Measurements from ENCODE around the gene ARMH2. TPM values are rescaled to one million over a fixed set of nuclear protein-coding genes. Genes with fewer than 3 reads are reported as not detected.
"Not testable (repeated sequence)": the region's sequence is repeated elsewhere in the genome, so short reads cannot be mapped to it uniquely, and the experiment has no call there.

The ARMH2 gene
- total and polyA plus RNA-seq, 2 donors (not counting 3 experiments of a cell fraction or from before 2014, with no cell fraction given), result not detected

DNA sequence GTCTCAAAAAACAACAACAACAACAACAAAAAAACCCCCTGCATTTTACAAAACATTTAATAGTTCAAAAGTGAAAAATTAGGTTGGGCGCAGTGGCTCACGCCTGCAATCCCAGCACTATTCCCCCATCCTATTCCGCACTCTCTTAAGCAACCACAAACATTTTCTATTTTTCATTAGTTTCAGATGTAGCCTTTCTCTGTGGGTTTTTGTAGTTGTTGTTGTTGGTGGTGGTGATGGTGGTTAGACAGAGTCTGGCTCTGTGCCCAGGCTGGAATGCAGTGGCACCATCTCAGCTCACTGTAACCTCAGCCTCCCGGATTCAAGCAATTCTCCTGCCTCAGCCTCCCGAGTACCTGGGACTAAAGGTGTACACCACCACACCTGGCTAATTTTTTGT is 30.4 kb downstream of the ARMH2 start:
- no peaks in the 10 kb centered on the region for H4K20me1 ChIP-seq (replicated peaks; ENCODE audit: control insufficient read depth, extremely low read depth, insufficient read depth, low read length)
- intact Hi-C loops (cut with micrococcal nuclease), result no loop called here
- no peak overlapping the region for H3K4me3 ChIP-seq (replicated peaks in 1 of 3; ENCODE audit: insufficient read depth in 1 of 3, low read depth in 1 of 3, low read length in 3 of 3)
- TF ChIP-seq FOS (IDR thresholded peaks at IDR 0.05; ENCODE audit: borderline replicate concordance, insufficient read depth, low read length) (no peak), MYC (IDR thresholded peaks at IDR 0.05; ENCODE audit: low read depth, low read length) (no peak), JUN (IDR thresholded peaks at IDR 0.05; ENCODE audit: borderline replicate concordance, insufficient read depth, insufficient read length, low read depth) (no peak)
- TF ChIP-seq, protein P1, sequence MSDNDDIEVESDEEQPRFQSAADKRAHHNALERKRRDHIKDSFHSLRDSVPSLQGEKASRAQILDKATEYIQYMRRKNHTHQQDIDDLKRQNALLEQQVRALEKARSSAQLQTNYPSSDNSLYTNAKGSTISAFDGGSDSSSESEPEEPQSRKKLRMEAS (IDR thresholded peaks at IDR 0.05; ENCODE audit: insufficient read depth, insufficient read length), result no peak
- CTCF ChIA-PET, result interaction anchor here (1.5 to 7.5 kb wide), 2 partner anchors 67 to 186 kb away, joined by 3 to 99 read pairs; no protein-coding TSS in a partner anchor
- POLR2A ChIA-PET, result no interaction called here
- FAIRE-seq, result no peak
- dilution Hi-C loops (cut with MboI; ENCODE audit: extremely low pct_ligation_motif_present, low sequenced_read_pairs), result no loop called here
- H3K27me3 ChIP-seq (ENCODE audit: control insufficient read depth in 2 of 2, insufficient read depth in 2 of 2, low read length in 2 of 2), result no peaks in the 10 kb centered on the region
- H3K79me2 ChIP-seq (ENCODE audit: control insufficient read depth, insufficient read depth, low read length), result no peaks in the 10 kb centered on the region
- no peak overlapping the region for H3K9ac ChIP-seq (replicated peaks; ENCODE audit: extremely low read depth, insufficient read depth, low read length)
- no peak overlapping the region for H2AFZ ChIP-seq (ENCODE audit: low read depth, low read length)
- no peak overlapping the region for H3K27ac ChIP-seq (ENCODE audit: insufficient read depth, low read depth, low read length)
- H3K4me1 ChIP-seq (ENCODE audit: control insufficient read depth, extremely low read depth, insufficient read depth, low read length), result no peaks in the 10 kb centered on the region
- BruUV-seq (replicated peaks), result no TSS peak
- no peaks in the 10 kb centered on the region for H3K36me3 ChIP-seq (ENCODE audit: control insufficient read depth in 2 of 2, extremely low read depth in 1 of 2, insufficient read depth in 2 of 2, low read length in 2 of 2)
- no peak for DNase-seq (ENCODE audit: low read depth, low spot score)
- H3K9me3 ChIP-seq (replicated peaks; ENCODE audit: control insufficient read depth, insufficient read depth, low read length), result no peaks in the 10 kb centered on the region
- H3K9me1 ChIP-seq (replicated peaks; ENCODE audit: control insufficient read depth, extremely low read depth, insufficient read depth, low read length), result no peaks in the 10 kb centered on the region
- H3K4me2 ChIP-seq (ENCODE audit: insufficient read depth, low read length), result no peak overlapping the region

DNA sequence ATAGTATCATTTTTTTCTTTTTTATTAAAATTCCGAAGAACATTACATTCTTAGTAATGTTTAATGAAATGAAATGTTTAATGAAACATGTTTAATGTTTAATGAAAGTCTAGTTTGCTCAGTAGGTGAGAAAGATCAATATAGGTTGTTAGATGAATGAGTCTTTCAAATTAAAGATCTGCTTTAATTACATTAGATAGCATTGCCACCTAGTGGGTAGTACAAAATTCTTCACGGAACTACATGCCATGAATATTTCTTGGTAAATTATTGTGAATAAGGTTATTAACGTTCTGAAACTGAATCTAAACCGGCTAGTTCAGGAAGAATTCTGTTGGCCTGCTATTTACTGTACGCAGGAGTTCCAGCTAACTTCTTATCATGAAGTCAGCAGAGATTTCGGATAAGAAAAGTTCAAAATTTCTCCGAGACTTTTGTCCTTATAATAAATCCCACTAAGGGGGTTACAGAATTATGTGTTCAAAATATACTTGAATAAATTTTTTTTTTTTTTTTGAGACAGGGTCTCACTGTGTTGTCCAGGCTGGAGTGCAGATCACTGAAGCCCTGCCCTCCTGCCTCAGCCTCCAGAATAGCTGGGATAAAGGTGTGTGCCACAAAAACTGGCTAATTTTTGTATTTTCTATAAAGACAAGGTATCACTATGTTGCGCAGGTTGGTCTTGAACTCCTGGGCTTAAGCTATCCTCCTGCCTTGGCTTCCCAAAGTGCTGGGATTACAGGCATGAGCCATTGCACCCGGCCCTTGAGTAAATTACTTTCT is 31.8 kb downstream of the ARMH2 start:
- ChIA-PET POLR2A (interaction anchor here (1.3 kb wide), 1 partner anchor 47 kb away, joined by 3 read pairs; no protein-coding TSS in a partner anchor), CTCF (interaction anchor here (0.8 to 7.5 kb wide), 10 partner anchors 24 to 251 kb away, joined by 3 to 99 read pairs (median 4); partner anchors contain the start of gene C6orf62)
- Histone ChIP-seq H3K36me3 (ENCODE audit: control insufficient read depth in 2 of 2, extremely low read depth in 1 of 2, insufficient read depth in 2 of 2, low read length in 2 of 2) (no peaks in the 10 kb centered on the region), H2AFZ (ENCODE audit: low read depth, low read length) (no peak overlapping the region), H3K27me3 (ENCODE audit: control insufficient read depth in 2 of 2, insufficient read depth in 2 of 2, low read length in 2 of 2) (no peaks in the 10 kb centered on the region), H3K27ac (ENCODE audit: insufficient read depth, low read depth, low read length) (no peak overlapping the region), H3K79me2 (ENCODE audit: control insufficient read depth, insufficient read depth, low read length) (no peaks in the 10 kb centered on the region), H3K9ac (replicated peaks; ENCODE audit: extremely low read depth, insufficient read depth, low read length) (no peak overlapping the region), H3K9me3 (replicated peaks; ENCODE audit: control insufficient read depth, insufficient read depth, low read length) (no peaks in the 10 kb centered on the region), H3K4me1 (ENCODE audit: control insufficient read depth, extremely low read depth, insufficient read depth, low read length) (no peaks in the 10 kb centered on the region), H3K4me2 (ENCODE audit: insufficient read depth, low read length) (no peak overlapping the region), H3K4me3 (replicated peaks in 1 of 3; ENCODE audit: insufficient read depth in 1 of 3, low read depth in 1 of 3, low read length in 3 of 3) (no peak overlapping the region), H3K9me1 (replicated peaks; ENCODE audit: control insufficient read depth, extremely low read depth, insufficient read depth, low read length) (no peaks in the 10 kb centered on the region), H4K20me1 (replicated peaks; ENCODE audit: control insufficient read depth, extremely low read depth, insufficient read depth, low read length) (no peaks in the 10 kb centered on the region)
- dilution Hi-C loops (cut with MboI; ENCODE audit: extremely low pct_ligation_motif_present, low sequenced_read_pairs), result no loop called here
- DNase-seq (ENCODE audit: low read depth, low spot score) (peak; percentile 44), FAIRE-seq (peak; percentile 21)
- no TSS peak for BruUV-seq (replicated peaks)
- TF ChIP-seq, protein P2, sequence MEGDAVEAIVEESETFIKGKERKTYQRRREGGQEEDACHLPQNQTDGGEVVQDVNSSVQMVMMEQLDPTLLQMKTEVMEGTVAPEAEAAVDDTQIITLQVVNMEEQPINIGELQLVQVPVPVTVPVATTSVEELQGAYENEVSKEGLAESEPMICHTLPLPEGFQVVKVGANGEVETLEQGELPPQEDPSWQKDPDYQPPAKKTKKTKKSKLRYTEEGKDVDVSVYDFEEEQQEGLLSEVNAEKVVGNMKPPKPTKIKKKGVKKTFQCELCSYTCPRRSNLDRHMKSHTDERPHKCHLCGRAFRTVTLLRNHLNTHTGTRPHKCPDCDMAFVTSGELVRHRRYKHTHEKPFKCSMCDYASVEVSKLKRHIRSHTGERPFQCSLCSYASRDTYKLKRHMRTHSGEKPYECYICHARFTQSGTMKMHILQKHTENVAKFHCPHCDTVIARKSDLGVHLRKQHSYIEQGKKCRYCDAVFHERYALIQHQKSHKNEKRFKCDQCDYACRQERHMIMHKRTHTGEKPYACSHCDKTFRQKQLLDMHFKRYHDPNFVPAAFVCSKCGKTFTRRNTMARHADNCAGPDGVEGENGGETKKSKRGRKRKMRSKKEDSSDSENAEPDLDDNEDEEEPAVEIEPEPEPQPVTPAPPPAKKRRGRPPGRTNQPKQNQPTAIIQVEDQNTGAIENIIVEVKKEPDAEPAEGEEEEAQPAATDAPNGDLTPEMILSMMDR (IDR thresholded peaks at IDR 0.05; ENCODE audit: extremely low read depth in 1 of 2, insufficient read depth in 1 of 2, low read depth in 1 of 2, low read length in 2 of 2), result peak; percentile 17 to 31
- no peak for TF ChIP-seq POLR2A (IDR thresholded peaks at IDR 0.05; ENCODE audit: low read depth, low read length)
- intact Hi-C loops (cut with micrococcal nuclease), result loop anchor here (1.0 to 2.0 kb wide), 6 partner anchors 46 to 336 kb away; no protein-coding TSS in a partner anchor

DNA sequence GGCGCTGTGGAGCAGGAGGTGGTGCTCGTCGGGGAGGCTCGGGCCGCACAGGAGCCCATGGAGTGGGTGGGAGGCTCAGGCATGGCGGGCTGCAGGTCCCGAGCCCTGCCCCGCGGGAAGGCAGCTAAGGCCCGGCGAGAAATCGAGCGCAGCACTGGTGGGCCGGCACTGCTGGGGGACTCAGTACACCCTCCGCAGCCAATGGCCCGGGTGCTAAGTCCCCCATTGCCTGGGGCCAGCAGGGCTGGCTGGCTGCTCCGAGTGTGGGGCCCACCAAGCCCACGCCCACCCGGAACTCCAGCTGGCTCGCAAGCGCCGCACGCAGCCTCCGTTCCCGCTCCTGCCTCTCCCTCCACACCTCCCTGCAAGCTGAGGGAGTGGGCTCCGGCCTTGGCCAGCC is 32.7 kb downstream of the ARMH2 start:
- H3K9me1 ChIP-seq (replicated peaks; ENCODE audit: control insufficient read depth, extremely low read depth, insufficient read depth, low read length); dilution Hi-C loops (cut with MboI; ENCODE audit: extremely low pct_ligation_motif_present, low sequenced_read_pairs); H3K79me2 ChIP-seq (ENCODE audit: control insufficient read depth, insufficient read depth, low read length); H3K4me3 ChIP-seq (replicated peaks in 1 of 3; ENCODE audit: insufficient read depth in 1 of 3, low read depth in 1 of 3, low read length in 3 of 3); H3K4me1 ChIP-seq (ENCODE audit: control insufficient read depth, extremely low read depth, insufficient read depth, low read length); H2AFZ ChIP-seq (ENCODE audit: low read depth, low read length); H3K9me3 ChIP-seq (replicated peaks; ENCODE audit: control insufficient read depth, insufficient read depth, low read length); H3K36me3 ChIP-seq (ENCODE audit: control insufficient read depth in 2 of 2, extremely low read depth in 1 of 2, insufficient read depth in 2 of 2, low read length in 2 of 2); H3K4me2 ChIP-seq (ENCODE audit: insufficient read depth, low read length); H4K20me1 ChIP-seq (replicated peaks; ENCODE audit: control insufficient read depth, extremely low read depth, insufficient read depth, low read length); BruUV-seq (replicated peaks); H3K9ac ChIP-seq (replicated peaks; ENCODE audit: extremely low read depth, insufficient read depth, low read length); H3K27me3 ChIP-seq (ENCODE audit: control insufficient read depth in 2 of 2, insufficient read depth in 2 of 2, low read length in 2 of 2); FAIRE-seq; DNase-seq (ENCODE audit: low read depth, low spot score); H3K27ac ChIP-seq (ENCODE audit: insufficient read depth, low read depth, low read length): not testable (repeated sequence)
- ChIA-PET POLR2A (interaction anchor here (1.3 kb wide), 1 partner anchor 46 kb away, joined by 3 read pairs; no protein-coding TSS in a partner anchor), CTCF (interaction anchor here (0.8 to 7.5 kb wide), 10 partner anchors 9 to 252 kb away, joined by 3 to 99 read pairs (median 4); partner anchors contain the start of gene C6orf62)
- intact Hi-C loops (cut with micrococcal nuclease), result loop anchor here (1.0 to 2.0 kb wide), 6 partner anchors 45 to 335 kb away; no protein-coding TSS in a partner anchor
